Neural cell (in vitro differentiated cells): ENCODE data around the gene IDH3G. TPM values are rescaled to one million over a fixed set of nuclear protein-coding genes. Genes with fewer than 3 reads are reported as not detected.

ENCODE experiments used
- H2AFZ ChIP-seq: fragments of 200-600, 300-800 bp; sonication (generic), shearing (Covaris generic); 2 replicates; pipeline ENCODE4 v1.6.0; 2014; ENCODE audit warnings: low read depth, mild to moderate bottlenecking, antibody characterized with exemption, low read length, moderate library complexity
- H3F3A ChIP-seq: fragments of 200-600 bp; shearing (Covaris generic); 2 replicates; pipeline ENCODE4 v1.6.1; 2016; ENCODE audit warnings: mild to moderate bottlenecking, moderate library complexity, mixed read lengths, antibody characterized with exemption, low read length; ENCODE audit not compliant: insufficient read depth, poor library complexity, severe bottlenecking
- H3K27ac ChIP-seq: fragments of 200-600, 300-800 bp; sonication (generic), shearing (Covaris generic); 2 replicates; pipeline ENCODE4 v1.5.1; 2014; ENCODE audit warnings: mild to moderate bottlenecking, low read length, moderate library complexity
- H3K27me3 ChIP-seq: fragments of 300-800, 200-600 bp; sonication (generic), shearing (Covaris generic); 2 replicates; pipeline ENCODE4 v1.6.0; 2014; ENCODE audit warnings: mild to moderate bottlenecking, low read depth, low read length, moderate library complexity; ENCODE audit not compliant: insufficient read depth
- H3K36me3 ChIP-seq: fragments of 300-800, 200-600 bp; sonication (generic), shearing (Covaris generic); 2 replicates; pipeline ENCODE4 v1.5.1; 2014; ENCODE audit warnings: mild to moderate bottlenecking, antibody characterized with exemption, low read length, moderate library complexity; ENCODE audit not compliant: insufficient read depth
- H3K4me2 ChIP-seq: fragments of 300-800, 200-600 bp; sonication (generic), shearing (Covaris generic); 2 replicates; pipeline ENCODE4 v1.6.0; 2014; ENCODE audit warnings: mild to moderate bottlenecking, low read length
- H3K4me3 ChIP-seq: fragments of 300-800, 200-600 bp; sonication (generic), shearing (Covaris generic); 2 replicates; pipeline ENCODE4 v1.5.1; 2014; ENCODE audit warnings: mild to moderate bottlenecking, low read length, moderate library complexity
- H3K79me2 ChIP-seq: fragments of 200-600 bp; shearing (Covaris generic); replicated peaks from 2 replicates; pipeline ENCODE4 v1.6.0; 2014; ENCODE audit warnings: mild to moderate bottlenecking, low read length, moderate library complexity; ENCODE audit not compliant: insufficient read depth
- H3K9ac ChIP-seq: fragments of 300-800, 200-600 bp; sonication (generic), shearing (Covaris generic); 2 replicates; pipeline ENCODE4 v1.6.1; 2016; ENCODE audit warnings: mild to moderate bottlenecking, low read length, mixed read lengths
- H3K9me2 ChIP-seq: fragments of 200-600 bp; shearing (Covaris generic); 2 replicates; pipeline ENCODE4 v1.6.1; 2016; ENCODE audit warnings: mild to moderate bottlenecking, low read length, mixed read lengths; ENCODE audit not compliant: insufficient read depth
- H3K9me3 ChIP-seq: fragments of 200-600, 300-800 bp; sonication (generic), shearing (Covaris generic); 2 replicates; pipeline ENCODE4 v1.6.1; 2016; ENCODE audit warnings: mild to moderate bottlenecking, mixed run types, low read length, moderate library complexity, mixed read lengths
- H4K20me1 ChIP-seq: fragments of 200-600 bp; shearing (Covaris generic); 2 replicates; pipeline ENCODE4 v1.6.1; 2016; ENCODE audit warnings: mild to moderate bottlenecking, mixed run types; ENCODE audit not compliant: insufficient read depth
- CTCF ChIP-seq: fragments of 450-650 bp; IDR thresholded peaks from 2 replicates; pipeline ENCODE4 v1.5.1; 2014; ENCODE audit warnings: antibody characterized with exemption, mild to moderate bottlenecking, moderate library complexity; ENCODE audit not compliant: poor library complexity, severe bottlenecking
- EP300 ChIP-seq: fragments of 450-650 bp; conservative IDR thresholded peaks from 2 replicates; pipeline ENCODE4 v1.6.1; 2014; ENCODE audit warnings: antibody characterized with exemption, mild to moderate bottlenecking, moderate library complexity; ENCODE audit not compliant: poor library complexity, severe bottlenecking
- EZH2 ChIP-seq: fragments of 200-600, 300-800 bp; shearing (Covaris generic), sonication (generic); IDR thresholded peaks from 2 replicates; pipeline ENCODE4 v1.6.1; 2014; ENCODE audit warnings: antibody characterized with exemption, low read length, borderline replicate concordance, mild to moderate bottlenecking; ENCODE audit not compliant: insufficient read depth, poor library complexity, severe bottlenecking
- MXI1 ChIP-seq: fragments of 450-650 bp; conservative IDR thresholded peaks from 2 replicates; pipeline ENCODE4 v1.6.1; 2014; ENCODE audit warnings: antibody characterized with exemption, mild to moderate bottlenecking; ENCODE audit not compliant: poor library complexity, severe bottlenecking
- POLR2AphosphoS5 ChIP-seq: IDR thresholded peaks from 2 replicates; pipeline ENCODE4 v1.6.1; 2012
- RAD21 ChIP-seq: fragments of 450-650 bp; conservative IDR thresholded peaks from 2 replicates; pipeline ENCODE4 v1.6.1; 2014; ENCODE audit warnings: antibody characterized with exemption, mild to moderate bottlenecking, moderate library complexity
- SMC3 ChIP-seq: fragments of 450-650 bp; conservative IDR thresholded peaks from 2 replicates; pipeline ENCODE4 v1.6.1; 2014; ENCODE audit warnings: antibody characterized with exemption, mild to moderate bottlenecking, moderate library complexity; ENCODE audit not compliant: poor library complexity
- TAF1 ChIP-seq: IDR thresholded peaks from 2 replicates; pipeline ENCODE4 v1.6.1; 2012; ENCODE audit warnings: low read depth
- polyA plus RNA-seq: library from polyadenylated mRNA; depleted of rRNA; stranded (reverse); fragments of >200 nt; gene quantifications from 2 replicates; pipeline ENCODE4 v1.2.3, GENCODE V29; 2014
- TF ChIP-seq, protein P1 (sequence below): IDR thresholded peaks from 2 replicates; pipeline ENCODE4 v1.6.1; 2012; ENCODE audit warnings: borderline replicate concordance

The IDH3G gene
- polyA plus RNA-seq, 1 donor from 2014 or later: 64.7 TPM

- H3K9ac ChIP-seq: peak overlapping the region; percentile 91
- H3K27ac ChIP-seq: peak overlapping the region; percentile 88
- H2AFZ ChIP-seq: no peak overlapping the region
- no peaks in the 10 kb centered on the region for H3F3A ChIP-seq
- no peaks in the 10 kb centered on the region for H3K27me3 ChIP-seq
- H3K9me2 ChIP-seq: no peaks in the 10 kb centered on the region
- H3K9me3 ChIP-seq: no peaks in the 10 kb centered on the region
- peaks cover 38% of the 10 kb centered on the region for H3K79me2 ChIP-seq
- H4K20me1 ChIP-seq: no peaks in the 10 kb centered on the region
- TF ChIP-seq CTCF: peak; percentile 22
- TF ChIP-seq MXI1: no peak
- TF ChIP-seq SMC3: peak; percentile 26
- TF ChIP-seq EZH2: no peak
- TF ChIP-seq, protein P1, sequence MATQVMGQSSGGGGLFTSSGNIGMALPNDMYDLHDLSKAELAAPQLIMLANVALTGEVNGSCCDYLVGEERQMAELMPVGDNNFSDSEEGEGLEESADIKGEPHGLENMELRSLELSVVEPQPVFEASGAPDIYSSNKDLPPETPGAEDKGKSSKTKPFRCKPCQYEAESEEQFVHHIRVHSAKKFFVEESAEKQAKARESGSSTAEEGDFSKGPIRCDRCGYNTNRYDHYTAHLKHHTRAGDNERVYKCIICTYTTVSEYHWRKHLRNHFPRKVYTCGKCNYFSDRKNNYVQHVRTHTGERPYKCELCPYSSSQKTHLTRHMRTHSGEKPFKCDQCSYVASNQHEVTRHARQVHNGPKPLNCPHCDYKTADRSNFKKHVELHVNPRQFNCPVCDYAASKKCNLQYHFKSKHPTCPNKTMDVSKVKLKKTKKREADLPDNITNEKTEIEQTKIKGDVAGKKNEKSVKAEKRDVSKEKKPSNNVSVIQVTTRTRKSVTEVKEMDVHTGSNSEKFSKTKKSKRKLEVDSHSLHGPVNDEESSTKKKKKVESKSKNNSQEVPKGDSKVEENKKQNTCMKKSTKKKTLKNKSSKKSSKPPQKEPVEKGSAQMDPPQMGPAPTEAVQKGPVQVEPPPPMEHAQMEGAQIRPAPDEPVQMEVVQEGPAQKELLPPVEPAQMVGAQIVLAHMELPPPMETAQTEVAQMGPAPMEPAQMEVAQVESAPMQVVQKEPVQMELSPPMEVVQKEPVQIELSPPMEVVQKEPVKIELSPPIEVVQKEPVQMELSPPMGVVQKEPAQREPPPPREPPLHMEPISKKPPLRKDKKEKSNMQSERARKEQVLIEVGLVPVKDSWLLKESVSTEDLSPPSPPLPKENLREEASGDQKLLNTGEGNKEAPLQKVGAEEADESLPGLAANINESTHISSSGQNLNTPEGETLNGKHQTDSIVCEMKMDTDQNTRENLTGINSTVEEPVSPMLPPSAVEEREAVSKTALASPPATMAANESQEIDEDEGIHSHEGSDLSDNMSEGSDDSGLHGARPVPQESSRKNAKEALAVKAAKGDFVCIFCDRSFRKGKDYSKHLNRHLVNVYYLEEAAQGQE: peak; percentile 60
- no peak for TF ChIP-seq EP300
- peak; percentile 34 for TF ChIP-seq TAF1
- no peak for TF ChIP-seq POLR2AphosphoS5
- TF ChIP-seq RAD21: peak; percentile 42
- H3K4me2 ChIP-seq: peak overlapping the region; percentile 39
- peak overlapping the region; percentile 81 for H3K4me3 ChIP-seq
- no peaks in the 10 kb centered on the region for H3K36me3 ChIP-seq
Observed at GRCh38 chrX:153828723-153829548, 34.8 kb upstream of the IDH3G start.

DNA sequence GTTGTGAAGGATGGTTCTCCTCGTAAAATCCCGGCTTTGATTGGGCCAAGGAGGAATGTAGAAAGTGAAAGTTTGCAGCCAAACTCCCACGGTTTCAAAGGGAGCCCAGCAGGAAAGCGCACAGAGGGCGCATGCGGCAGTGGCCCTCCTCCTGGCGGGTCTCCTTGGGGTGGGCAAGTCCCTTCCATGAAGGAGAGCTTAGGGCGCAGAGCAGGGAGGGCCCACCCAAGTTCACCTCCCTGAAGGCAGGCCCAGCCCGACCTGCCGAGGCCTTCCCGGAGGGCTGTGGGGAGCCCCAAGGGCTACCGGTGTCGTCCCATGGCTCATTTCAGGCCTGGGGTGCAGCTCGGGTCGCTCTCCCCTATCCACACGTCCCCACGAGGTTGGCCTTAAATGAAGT is 34.1 kb upstream of the IDH3G start:
- H3K4me3 ChIP-seq: peak overlapping the region; percentile 81
- peak overlapping the region; percentile 88 for H3K27ac ChIP-seq
- no peaks in the 10 kb centered on the region for H3K9me3 ChIP-seq
- no peak overlapping the region for H2AFZ ChIP-seq
- no peaks in the 10 kb centered on the region for H4K20me1 ChIP-seq
- H3K79me2 ChIP-seq: peaks cover 43% of the 10 kb centered on the region
- no peak for TF ChIP-seq CTCF
- peak; percentile 15 for TF ChIP-seq MXI1
- H3K27me3 ChIP-seq: no peaks in the 10 kb centered on the region
- no peaks in the 10 kb centered on the region for H3F3A ChIP-seq
- no peaks in the 10 kb centered on the region for H3K36me3 ChIP-seq
- peak overlapping the region; percentile 39 for H3K4me2 ChIP-seq
- no peaks in the 10 kb centered on the region for H3K9me2 ChIP-seq
- peak overlapping the region; percentile 91 for H3K9ac ChIP-seq
